Psoas muscle (tissue), 8 donors: ENCODE results near the gene POC1A. TPM values are rescaled to one million over a fixed set of nuclear protein-coding genes. Genes with fewer than 3 reads are reported as not detected.

Experiments
- ATAC-seq, 4 donors: fragments of 200-7000 bp; cut with Tn5 transposase; one replicate each; pipeline ENCODE4 v1.9.1; 2020; ENCODE audit warnings: moderate library complexity in 3 of 4, mild to moderate bottlenecking in 2 of 4
- DNase-seq, 2 donors: peaks; one replicate each; pipeline ENCODE4 v3.0.0-alpha.2; 2020
- H3K27ac ChIP-seq: fragments of 200-600 bp; one replicate; pipeline ENCODE4 v1.8.0; 2022
- H3K27me3 ChIP-seq, 3 donors: fragments of 200-600 bp in 1 of 3; one replicate each; pipeline versions ENCODE4 v1.6.1 to v1.8.0; 2013 to 2022; ENCODE audit warnings: low read length in 2 of 3, mild to moderate bottlenecking in 2 of 3, moderate library complexity in 1 of 3; ENCODE audit not compliant: insufficient read depth in 3 of 3
- H3K36me3 ChIP-seq, 2 donors: fragments of 200-600 bp in 1 of 2; one replicate each; pipeline versions ENCODE4 v1.6.1 to v1.8.0; 2013 to 2022; ENCODE audit warnings: low read depth in 1 of 2, mild to moderate bottlenecking in 1 of 2, moderate library complexity in 1 of 2; ENCODE audit not compliant: insufficient read depth in 1 of 2
- H3K4me1 ChIP-seq: fragments of 200-600 bp; one replicate; pipeline ENCODE4 v1.8.0; 2022
- H3K4me3 ChIP-seq: fragments of 200-600 bp; one replicate; pipeline ENCODE4 v1.8.0; 2022; ENCODE audit warnings: mild to moderate bottlenecking
- H3K9me3 ChIP-seq: fragments of 200-600 bp; one replicate; pipeline ENCODE4 v1.8.0; 2022
- WGBS, 3 donors: extraction: QIAGEN DNeasy Blood & Tissue Kit; methylation state at CpG; one replicate each; pipeline versions ENCODE4 v1.1.6 to v1.1.7; 2013; 5-methylcytosine and 5-hydroxymethylcytosine counted together
- intact Hi-C, 2 donors: fragments of 100-400 bp; cut with DNase I; formaldehyde crosslinking; loops; one replicate each; pipeline versions ENCODE4 v1.11.0 to v1.14.2; 2022
- polyA plus RNA-seq, 3 donors: library from polyadenylated mRNA; stranded (reverse); fragments of 200-250 nt; gene quantifications; one replicate each; pipeline ENCODE4 v1.2.3, GENCODE V29; 2013
- total RNA-seq, 4 donors: library from RNA; stranded (reverse); fragmentation: NEBNext Ultra II Directional in 2 of 4; extraction: Animal tissue kit (Norgen Biotek cat#: 25700) in 2 of 4; gene quantifications; one replicate each; pipeline versions ENCODE4 v1.2.1 to v1.2.4, GENCODE V29; 2021 to 2023
- TF ChIP-seq, protein P1 (sequence below): fragments of 200-600 bp; IDR thresholded peaks from one replicate; pipeline ENCODE4 v1.8.0; 2022; ENCODE audit warnings: antibody characterized with exemption
- donor health status: healthy with polysubstance abuse.
- donor health status: DM: no; HTN: no; CAD: no; lungs with moderate emphysema.
- donor health status: Bipolar disorder and iron deficiency.
- donor health status: healthy.
- donor health status: DM: yes; HTN: yes; CAD: no.
- donor health status: DM: no; HTN: no; CAD: no.
- donor health status: DM: no; HTN: no; CAD: no.
- donor health status: DM: yes; HTN: yes; CAD: no.

Gene POC1A
- total and polyA plus RNA-seq, 7 donors, result 0.87 to 3.2 (median 1.7) TPM

DNA sequence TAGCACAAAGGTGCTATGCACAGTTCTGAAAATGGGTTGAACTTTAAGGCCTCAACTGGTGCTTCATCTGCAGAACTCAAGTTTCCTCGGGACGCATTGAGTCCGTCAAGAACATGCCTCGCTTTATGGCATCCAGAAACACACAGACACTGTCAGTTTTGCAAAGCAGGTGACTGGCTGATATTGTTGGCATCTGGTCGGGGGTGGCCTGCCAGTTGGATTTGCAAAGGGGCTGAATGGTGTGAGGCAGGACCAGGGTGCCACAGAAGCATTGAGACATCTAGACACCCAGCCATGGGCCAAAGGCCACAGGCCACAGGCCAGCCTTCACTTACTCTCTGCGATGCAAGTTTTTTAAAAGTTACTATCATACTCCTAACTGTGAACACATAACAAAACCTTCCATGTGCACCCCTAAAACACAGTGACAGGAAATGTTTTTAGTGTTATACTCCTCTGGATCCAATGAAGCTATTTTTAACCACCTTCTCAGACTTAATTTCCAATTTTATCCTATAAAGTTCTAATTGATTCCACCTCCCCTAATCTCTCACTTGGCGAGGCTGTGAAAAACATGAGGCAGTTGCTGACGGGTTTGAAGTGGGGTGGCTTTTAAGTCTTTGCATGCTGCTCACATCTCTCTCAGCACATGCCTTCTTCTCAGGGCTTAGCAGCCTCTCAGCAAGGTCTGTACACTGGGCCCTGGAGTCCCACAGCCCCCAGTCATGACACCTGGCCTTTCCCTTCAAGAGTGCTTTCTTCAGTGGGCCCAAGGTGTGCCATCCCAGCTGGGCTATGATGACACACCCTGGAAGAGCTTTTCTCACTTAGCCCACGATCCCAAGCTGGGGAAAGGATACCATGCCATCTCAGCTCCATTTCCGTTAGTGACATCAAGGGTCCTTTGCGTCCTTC, 59.4 kb downstream of the POC1A start:
- no peak overlapping the region for H3K4me3 ChIP-seq
- no peaks in the 10 kb centered on the region for H3K27me3 ChIP-seq
- DNase-seq, result peak in 1 of 2 donors; percentile 35
- intact Hi-C loops, result no loop called here
- H3K9me3 ChIP-seq, result no peaks in the 10 kb centered on the region
- no peak overlapping the region for H3K27ac ChIP-seq
- H3K36me3 ChIP-seq, result no peaks in the 10 kb centered on the region
- 88 to 94% (median 89%) methylated on average over 11 of the region's 11 CpGs for WGBS, 3 donors
- peaks cover 10% of the 10 kb centered on the region for H3K4me1 ChIP-seq
- no peak for ATAC-seq
- TF ChIP-seq, protein P1, sequence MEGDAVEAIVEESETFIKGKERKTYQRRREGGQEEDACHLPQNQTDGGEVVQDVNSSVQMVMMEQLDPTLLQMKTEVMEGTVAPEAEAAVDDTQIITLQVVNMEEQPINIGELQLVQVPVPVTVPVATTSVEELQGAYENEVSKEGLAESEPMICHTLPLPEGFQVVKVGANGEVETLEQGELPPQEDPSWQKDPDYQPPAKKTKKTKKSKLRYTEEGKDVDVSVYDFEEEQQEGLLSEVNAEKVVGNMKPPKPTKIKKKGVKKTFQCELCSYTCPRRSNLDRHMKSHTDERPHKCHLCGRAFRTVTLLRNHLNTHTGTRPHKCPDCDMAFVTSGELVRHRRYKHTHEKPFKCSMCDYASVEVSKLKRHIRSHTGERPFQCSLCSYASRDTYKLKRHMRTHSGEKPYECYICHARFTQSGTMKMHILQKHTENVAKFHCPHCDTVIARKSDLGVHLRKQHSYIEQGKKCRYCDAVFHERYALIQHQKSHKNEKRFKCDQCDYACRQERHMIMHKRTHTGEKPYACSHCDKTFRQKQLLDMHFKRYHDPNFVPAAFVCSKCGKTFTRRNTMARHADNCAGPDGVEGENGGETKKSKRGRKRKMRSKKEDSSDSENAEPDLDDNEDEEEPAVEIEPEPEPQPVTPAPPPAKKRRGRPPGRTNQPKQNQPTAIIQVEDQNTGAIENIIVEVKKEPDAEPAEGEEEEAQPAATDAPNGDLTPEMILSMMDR, result no peak

DNA sequence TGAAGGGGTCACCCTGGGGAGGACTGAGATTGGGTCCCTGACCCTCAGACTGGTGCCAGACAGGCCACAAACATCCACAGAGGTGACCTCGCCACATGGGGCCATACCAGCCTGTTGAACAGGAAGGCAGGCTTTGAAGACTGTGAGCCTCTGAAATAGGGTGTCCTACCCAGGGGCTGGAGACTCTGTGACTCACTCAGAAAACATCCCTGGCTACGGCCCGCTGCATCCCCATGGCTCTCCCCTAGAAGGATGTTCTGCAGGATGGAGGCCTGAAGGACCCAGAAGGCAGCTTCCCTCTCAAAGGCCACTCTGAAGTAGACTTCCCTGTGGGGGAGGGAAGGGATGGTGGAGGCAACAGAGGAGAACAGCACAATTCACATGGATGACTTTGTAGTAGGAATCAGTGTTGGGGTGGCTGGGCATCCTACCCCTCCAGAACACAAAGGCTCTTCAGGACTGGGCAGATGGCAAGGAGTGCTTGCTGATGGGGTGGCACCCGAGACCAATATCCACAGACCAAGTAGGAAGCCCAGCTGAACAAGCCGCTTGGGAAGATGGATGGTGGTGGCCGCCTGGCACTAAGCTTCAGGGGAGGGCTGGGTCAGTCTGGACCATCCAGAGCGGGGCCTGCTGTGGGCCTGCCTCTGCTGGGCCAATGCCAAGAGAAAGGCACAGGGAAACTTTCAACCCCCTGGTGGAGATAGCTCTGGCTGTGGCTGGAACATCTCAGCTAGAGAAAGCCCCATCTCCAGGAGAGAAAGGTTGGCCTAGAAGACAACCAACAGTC, 60.3 kb downstream of the POC1A start:
- H3K9me3 ChIP-seq, result no peaks in the 10 kb centered on the region
- WGBS, 3 donors, result 88 to 96% (median 92%) methylated on average over 7 of the region's 7 CpGs
- no peak for ATAC-seq
- H3K27ac ChIP-seq, result no peak overlapping the region
- H3K27me3 ChIP-seq, result no peaks in the 10 kb centered on the region
- peaks cover 17% of the 10 kb centered on the region for H3K4me1 ChIP-seq
- intact Hi-C loops, result no loop called here
- TF ChIP-seq, protein P1, result no peak
- DNase-seq, result peak in 1 of 2 donors; percentile 8
- H3K36me3 ChIP-seq, result no peaks in the 10 kb centered on the region
- no peak overlapping the region for H3K4me3 ChIP-seq

DNA sequence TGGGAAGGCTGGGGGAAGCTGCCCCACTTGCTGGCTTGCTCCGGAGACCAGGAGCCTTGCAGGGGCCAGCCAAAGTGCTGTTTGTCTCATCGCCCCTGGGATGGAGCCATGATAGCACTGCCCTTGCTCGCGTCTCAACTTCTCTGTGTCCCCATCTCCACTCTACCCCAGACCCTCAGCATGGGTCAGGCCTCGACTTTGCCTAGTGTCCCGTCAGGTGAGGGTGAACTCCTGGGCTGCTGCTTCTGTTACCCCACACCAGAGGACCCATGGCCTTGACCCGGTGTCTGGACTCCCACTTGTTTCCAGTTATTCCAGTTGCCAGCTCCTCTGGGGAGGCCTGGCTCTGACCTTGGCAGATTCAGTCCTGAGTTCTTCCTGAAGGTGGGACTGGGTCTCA, 61.3 kb downstream of the POC1A start:
- Histone ChIP-seq H3K4me1 (peaks cover 17% of the 10 kb centered on the region), H3K9me3 (no peaks in the 10 kb centered on the region), H3K36me3 (no peaks in the 10 kb centered on the region), H3K27ac (no peak overlapping the region), H3K4me3 (no peak overlapping the region), H3K27me3 (no peaks in the 10 kb centered on the region)
- DNase-seq (peak in 1 of 2 donors; percentile 23), ATAC-seq (no peak)
- TF ChIP-seq, protein P1, result no peak
- 72 to 82% (median 75%) methylated on average over 7 of the region's 7 CpGs for WGBS, 3 donors
- intact Hi-C loops, result no loop called here

DNA sequence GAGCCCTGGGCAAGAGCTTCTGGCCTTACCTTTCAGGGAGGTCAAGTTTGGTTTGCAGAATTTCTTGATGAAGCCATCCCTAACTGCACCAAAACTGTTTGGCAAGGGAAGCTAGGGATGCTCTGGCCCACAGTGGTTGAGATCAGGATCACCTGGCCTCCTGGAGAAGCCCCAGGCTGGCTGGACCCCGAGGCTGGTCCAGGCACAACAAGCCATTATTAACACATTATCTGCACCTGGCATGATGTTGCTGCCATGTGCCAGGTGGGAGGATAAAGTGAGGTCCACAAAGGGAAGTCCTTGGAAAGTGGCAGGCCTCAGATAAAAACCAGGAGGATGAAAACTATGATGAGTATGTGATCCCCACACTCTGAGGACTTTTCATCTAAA, 62.0 kb downstream of the POC1A start:
- intact Hi-C loops, result no loop called here
- no peaks in the 10 kb centered on the region for H3K9me3 ChIP-seq
- DNase-seq, result peak in 1 of 2 donors; percentile 12
- H3K27me3 ChIP-seq, result no peaks in the 10 kb centered on the region
- WGBS, 3 donors, result 27 to 33% (median 29%) methylated on average over 1 of the region's 1 CpG
- no peak for ATAC-seq
- H3K4me1 ChIP-seq, result peaks cover 17% of the 10 kb centered on the region
- H3K27ac ChIP-seq, result no peak overlapping the region
- H3K4me3 ChIP-seq, result no peak overlapping the region
- TF ChIP-seq, protein P1, result no peak
- H3K36me3 ChIP-seq, result no peaks in the 10 kb centered on the region
